Ramos (cell line): Measurements from ENCODE around the gene LRRC27.
"Not testable (repeated sequence)": the region's sequence is repeated elsewhere in the genome, so short reads cannot be mapped to it uniquely, and the experiment has no call there.

Experiments used
- in situ Hi-C: fragments of 300-500 bp; cut with MboI; formaldehyde crosslinking; loops from one replicate; pipeline ENCODE4 v1.14.3; 2022; ENCODE audit warnings: low sequenced_read_pairs; ENCODE audit not compliant: unreplicated experiment

The LRRC27 gene

GRCh38 chr10:132313865-132314264 lies 18.1 kb upstream of the LRRC27 start:
- in situ Hi-C loops = no loop called here

DNA sequence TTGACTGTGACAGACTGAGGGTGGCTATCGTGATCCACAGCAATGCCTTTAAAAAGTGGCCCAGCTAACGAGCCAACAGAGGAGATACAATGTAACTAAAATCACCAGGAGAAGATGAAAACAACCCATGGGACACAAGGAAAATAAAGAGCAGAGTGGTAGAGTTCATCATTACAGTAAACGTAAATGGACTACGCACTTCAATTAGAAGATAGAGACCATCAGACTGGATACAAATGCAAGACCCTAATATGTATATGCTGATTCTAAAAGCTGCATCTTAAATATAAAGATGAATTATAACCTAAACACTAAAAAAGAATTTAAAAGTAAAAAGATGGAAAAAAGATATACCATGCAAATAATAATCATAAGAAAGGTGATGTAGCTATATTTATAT lies 17.7 kb upstream of the LRRC27 start:
- in situ Hi-C loops = no loop called here

GRCh38 chr10:132314881-132315280 lies 17.1 kb upstream of the LRRC27 start:
- in situ Hi-C loops = not testable (repeated sequence)

DNA sequence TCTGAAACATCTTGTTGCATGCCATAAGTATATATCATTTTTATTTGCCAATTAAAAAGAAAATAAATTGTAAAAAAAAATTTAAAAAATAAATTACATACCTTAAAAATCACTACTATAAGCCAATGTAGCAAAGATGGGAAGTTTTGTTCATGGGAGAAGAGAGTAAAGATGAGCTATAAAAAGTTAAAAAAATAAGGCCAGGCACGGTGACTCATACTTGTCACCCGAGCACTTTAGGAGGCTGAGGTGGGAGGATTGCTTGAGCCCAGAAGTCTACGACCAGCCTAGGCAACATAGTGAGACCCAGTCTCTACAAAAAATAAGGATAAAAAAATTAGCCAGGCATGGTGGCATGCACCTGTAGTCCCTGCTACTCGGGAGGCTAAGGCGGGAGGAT lies 15.9 kb upstream of the LRRC27 start:
- in situ Hi-C loops = no loop called here

GRCh38 chr10:132317477-132317876 lies 14.5 kb upstream of the LRRC27 start:
- in situ Hi-C loops = not testable (repeated sequence)

GRCh38 chr10:132319853-132320653 lies 11.9 kb upstream of the LRRC27 start:
- in situ Hi-C loops = no loop called here

GRCh38 chr10:132320654-132321469 lies 11.1 kb upstream of the LRRC27 start:
- in situ Hi-C loops = no loop called here

DNA sequence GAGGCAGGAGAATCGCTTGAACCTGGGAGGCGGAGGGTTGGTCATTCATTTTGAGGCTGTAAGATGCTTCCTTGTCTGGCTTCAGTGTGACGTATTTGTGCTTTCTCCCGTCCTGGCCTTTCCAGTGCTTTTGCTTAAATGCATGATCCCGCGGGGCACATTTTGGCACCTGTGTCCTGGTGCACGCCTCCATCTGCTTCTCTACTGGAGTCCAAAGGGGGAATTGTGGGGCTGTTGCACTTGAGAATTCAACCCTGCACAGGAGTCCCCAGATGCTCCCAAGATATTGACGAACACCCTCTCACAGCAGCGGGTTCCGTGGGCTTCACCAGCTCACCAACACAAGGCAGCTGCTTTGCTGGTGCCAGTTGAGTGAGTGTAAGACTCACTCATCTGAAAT lies 10.3 kb upstream of the LRRC27 start:
- in situ Hi-C loops = no loop called here

DNA sequence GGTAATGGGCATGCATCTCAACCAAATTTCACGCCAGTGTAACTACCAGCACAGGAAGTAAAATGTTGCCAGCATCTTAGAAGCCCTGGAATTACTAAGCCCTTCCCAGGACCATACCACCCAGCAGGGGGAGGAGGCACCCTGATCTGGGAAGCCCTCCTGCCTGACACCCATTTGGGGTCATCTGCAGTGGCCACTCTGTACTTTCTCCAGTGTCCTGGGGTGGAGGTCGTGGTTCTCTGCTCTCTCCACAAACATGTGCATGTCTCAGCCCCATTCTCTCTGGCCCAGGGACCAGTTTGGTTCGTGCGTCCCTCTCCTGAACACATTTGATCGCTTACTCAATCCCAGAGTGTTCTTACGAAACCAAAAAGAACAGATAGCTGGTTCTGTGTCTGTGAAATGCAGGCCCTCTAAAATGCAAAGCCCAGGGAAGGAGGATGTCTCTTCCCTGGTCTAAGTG lies 9.4 kb upstream of the LRRC27 start:
- in situ Hi-C loops = no loop called here

DNA sequence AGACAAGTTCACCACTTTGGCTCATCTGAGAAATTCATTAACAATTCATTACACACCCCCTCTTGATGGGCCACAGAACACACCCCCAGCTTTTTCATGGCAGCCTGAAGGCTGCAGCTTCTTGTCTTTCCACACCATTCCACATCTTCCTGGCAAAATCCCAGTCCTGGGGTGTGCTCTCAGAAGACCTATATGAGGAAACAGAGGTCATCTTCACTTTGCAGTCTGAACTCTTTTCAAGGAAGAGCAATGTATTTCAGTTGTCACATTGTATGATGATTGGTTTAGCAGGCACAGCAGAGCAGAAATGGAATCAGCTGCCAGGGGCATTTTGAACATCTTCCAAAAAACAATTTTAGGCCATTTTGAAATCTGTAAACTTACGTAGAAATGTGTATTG lies 7.8 kb upstream of the LRRC27 start:
- in situ Hi-C loops = no loop called here

DNA sequence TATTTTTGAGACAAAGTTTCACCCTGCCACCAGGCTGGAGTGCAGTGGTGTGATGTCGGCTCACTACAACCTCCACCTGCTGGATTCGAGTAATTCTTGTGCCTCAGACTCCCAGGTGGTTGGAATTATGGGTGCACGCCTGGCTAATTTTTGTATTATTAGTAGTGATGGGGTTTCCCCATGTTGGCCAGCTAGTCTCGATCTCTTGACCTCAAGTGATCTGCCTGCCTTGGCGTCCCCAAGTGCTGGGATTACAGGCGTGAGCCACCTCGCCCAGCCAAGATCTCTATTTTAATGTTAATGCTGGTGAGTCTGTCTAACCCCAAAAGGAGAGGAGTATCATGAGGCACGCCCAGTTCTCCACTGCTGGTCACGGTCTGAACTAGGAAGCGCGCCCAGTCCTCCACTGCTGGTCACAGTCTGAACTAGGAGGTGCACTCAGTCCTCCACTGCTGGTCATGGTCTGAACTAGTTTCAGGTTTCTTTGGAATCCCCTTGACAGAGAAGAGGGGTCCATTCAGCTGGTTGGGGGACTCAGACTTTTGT lies 5.6 kb upstream of the LRRC27 start:
- in situ Hi-C loops = no loop called here

DNA sequence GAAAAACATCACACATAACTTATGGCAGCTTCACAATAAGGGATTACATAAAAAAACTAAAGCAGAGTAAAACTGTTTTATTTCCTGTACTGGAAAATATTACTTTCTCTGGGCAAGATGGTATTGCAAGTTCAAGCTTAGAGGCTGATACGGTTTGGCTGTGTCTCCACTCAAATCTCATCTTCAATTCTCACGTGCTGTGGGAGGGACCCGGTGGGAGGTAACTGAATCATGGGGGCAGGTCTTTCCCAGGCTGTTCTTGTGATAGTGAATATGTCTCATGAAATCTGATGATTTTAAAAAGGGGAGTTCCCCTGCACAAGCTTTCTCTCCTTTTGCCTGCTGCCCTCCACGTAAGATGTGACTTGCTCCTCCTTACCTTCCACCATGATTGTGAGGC lies 5.1 kb upstream of the LRRC27 start:
- in situ Hi-C loops = no loop called here

DNA sequence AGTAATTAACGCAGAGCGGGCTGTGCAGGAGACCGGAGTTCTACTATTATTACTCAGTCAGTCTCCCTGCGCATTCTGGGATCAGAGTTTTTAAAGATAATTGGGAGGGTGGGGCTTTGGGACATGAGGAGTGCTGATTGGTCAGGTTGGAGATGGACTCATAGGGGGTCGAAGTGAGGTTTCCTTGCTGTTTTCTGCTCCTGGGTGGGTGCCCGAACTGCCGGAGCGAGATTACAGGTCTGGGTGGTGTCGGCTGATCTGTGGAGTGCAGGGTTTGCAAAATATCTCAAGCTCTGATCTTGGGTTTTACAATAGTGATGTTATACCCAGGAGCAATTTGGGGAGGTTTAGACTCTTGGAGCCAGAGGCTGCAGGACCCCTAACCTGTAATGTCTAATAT lies 3.9 kb upstream of the LRRC27 start:
- in situ Hi-C loops = no loop called here

GRCh38 chr10:132328738-132329137 lies 3.3 kb upstream of the LRRC27 start:
- in situ Hi-C loops = no loop called here

DNA sequence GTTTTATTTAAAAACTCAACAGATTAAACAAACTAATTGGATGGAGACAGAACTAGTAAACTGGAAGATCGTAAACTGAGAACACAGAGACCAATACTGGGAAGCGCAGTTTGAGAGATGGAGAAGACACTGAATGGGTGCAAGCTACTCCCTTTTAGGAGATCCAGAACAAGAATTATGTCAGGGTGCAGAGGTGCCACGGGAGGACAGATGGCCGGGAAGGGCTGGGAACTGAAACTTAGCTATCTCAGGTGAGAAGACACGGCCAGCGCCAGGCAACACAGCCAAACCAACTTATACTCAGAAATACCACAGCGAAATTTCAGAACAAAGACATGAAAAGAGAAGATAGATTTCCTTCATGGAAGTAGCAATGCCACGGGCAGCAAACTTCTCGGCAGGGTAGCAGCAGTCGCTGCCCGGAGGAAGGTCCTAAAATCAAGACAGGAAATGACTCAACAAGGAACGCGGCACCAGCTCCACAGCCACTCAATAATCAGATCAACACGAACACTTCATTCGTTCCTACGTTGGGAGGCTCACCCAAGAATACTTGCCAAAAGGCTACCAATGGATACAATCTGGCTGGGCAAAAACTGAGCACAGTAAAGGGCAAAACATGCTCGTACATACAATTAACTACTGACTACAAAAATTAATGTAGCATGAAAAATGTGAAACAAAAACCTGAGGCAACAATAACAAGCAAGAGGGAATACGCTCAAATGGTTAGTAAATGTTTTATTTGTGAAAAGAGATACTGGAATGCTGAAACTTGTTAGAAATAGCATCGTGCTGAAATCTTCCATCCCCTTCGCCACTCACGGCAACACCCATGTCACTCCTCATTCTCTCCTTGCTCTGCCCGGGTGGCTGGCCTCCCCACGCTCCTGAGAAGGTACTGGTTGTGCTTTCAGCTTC lies 2.2 kb upstream of the LRRC27 start:
- in situ Hi-C loops = loop anchor here (10.0 kb wide), 1 partner anchor 165 kb away; no protein-coding TSS in a partner anchor

DNA sequence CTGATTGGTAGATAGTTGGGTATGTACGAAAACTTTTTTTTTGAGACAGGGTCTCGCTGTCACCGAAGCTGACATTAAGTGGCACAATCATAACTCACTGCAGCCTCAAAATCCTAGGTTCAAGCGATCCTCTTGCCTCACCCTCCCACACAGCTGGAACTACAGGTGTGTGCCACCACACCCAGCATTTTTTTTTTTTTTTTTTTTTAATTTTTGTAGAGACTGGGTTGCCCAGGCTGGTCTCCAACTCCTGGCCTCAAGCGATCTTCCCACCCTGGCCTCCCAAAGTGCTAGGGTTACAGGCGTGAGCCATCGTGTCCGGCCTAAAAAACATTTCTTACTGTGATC lies 1.5 kb upstream of the LRRC27 start:
- in situ Hi-C loops = loop anchor here (10.0 kb wide), 1 partner anchor 166 kb away; no protein-coding TSS in a partner anchor

DNA sequence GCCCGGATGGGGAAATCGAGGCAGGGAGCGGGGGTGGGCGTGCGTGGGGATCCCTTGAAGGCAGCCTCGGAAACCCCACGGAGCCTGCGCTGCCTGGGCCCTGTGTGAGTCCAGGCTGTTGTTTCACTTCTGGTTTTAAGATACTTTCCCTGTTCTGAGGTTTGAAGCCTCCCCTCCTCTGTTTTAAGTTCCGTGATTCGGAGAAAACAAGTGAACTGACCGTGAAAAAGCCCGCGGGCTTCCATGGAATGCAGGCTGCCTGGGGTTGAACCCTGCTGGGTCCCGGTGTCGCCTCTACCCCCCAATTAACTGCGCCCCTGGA lies 401 bp downstream of the LRRC27 start:
- in situ Hi-C loops = loop anchor here (10.0 kb wide), 1 partner anchor 168 kb away; no protein-coding TSS in a partner anchor

GRCh38 chr10:132333386-132333785 lies 1.4 kb downstream of the LRRC27 start:
- in situ Hi-C loops = loop anchor here (10.0 kb wide), 1 partner anchor 169 kb away; no protein-coding TSS in a partner anchor

DNA sequence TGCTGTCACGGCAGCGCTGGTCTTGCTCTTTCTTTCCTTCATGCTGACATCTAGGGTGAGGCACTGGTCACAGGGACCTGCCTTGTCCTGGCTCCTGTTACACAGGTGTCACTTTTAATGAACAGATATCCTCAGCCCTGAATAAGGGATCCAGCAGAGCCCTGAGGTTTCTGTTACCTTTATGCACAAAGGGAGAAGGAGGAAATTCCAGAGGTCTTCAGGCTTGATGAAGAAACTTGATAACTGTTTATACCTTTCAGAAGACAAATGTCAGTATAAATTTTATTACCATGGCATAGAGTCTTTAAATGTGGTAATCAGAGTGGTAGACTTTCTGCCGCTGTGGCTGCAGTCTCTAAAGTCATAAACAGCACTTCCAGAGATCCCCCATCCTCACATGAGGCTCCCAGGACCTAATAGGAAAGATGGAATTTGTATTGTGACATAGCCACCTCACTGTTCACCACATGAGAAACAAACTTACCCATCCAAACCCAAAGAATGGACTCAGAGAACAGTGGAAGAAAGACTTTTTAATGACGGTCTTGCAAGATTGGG lies 2.7 kb downstream of the LRRC27 start:
- in situ Hi-C loops = loop anchor here (10.0 kb wide), 1 partner anchor 170 kb away; no protein-coding TSS in a partner anchor
